Erythroblast (primary cell): ENCODE data around the gene FAM98C.

ENCODE experiments used
- GATA1 ChIP-seq: IDR thresholded peaks from 2 replicates; pipeline ENCODE4 v1.6.1; 2011; ENCODE audit warnings: low read depth, mild to moderate bottlenecking, control low read depth, low read length, moderate library complexity
- POLR2A ChIP-seq: IDR thresholded peaks from 2 replicates; pipeline ENCODE4 v1.6.1; 2011; ENCODE audit warnings: mild to moderate bottlenecking, low read length

DNA sequence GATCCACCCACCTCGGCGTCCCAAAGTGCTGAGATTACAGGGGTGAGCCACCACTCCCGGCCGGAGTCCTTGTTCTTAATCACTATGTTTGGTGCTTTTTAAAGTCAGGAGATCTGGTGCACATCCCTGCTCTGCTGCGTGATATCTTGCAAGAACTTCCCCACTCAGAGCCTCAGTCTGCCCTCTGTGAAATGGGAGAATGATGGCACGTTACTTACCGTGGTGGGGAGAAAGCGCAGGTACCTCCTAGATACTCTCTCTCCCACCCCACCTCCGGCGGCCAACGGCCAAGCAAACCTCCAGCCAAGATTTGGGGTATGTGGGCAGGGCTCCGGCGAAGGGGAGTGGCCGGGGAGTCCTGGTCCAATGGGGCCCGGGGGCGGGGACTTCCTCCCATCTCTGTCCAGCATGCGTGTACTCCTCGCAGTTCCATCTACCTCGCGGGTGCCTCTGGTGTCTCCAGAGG is 30.4 kb downstream of the FAM98C start, which contains the start of gene RYR1:
- TF ChIP-seq POLR2A (no peak), GATA1 (no peak)
